BE2C (cell line): ENCODE measurements around the gene WDFY3.

Experiments used
- DNase-seq: peaks from one replicate; pipeline ENCODE4 v3.0.0-alpha.2; 2020
- H3K27me3 ChIP-seq: fragments of 250-450 bp; sonication (Bioruptor Pico); 2 replicates; pipeline ENCODE4 v1.5.1; 2020; ENCODE audit warnings: mild to moderate bottlenecking
- H3K36me3 ChIP-seq: fragments of 250-450 bp; sonication (Bioruptor Pico); 2 replicates; pipeline ENCODE4 v1.5.1; 2020; ENCODE audit warnings: mild to moderate bottlenecking
- H3K4me1 ChIP-seq: fragments of 250-450 bp; sonication (Bioruptor Pico); 2 replicates; pipeline ENCODE4 v1.5.1; 2020
- H3K4me3 ChIP-seq: 2 replicates; pipeline ENCODE4 v1.5.1; 2011; ENCODE audit warnings: low read depth, low read length
- H3K9me3 ChIP-seq: fragments of 250-450 bp; sonication (Bioruptor Pico); 2 replicates; pipeline ENCODE4 v1.5.1; 2020
- TF ChIP-seq, protein P1 (sequence below): IDR thresholded peaks from 2 replicates; pipeline ENCODE4 v1.5.1; 2012; ENCODE audit warnings: mild to moderate bottlenecking, low read depth, low read length

Gene WDFY3

DNA sequence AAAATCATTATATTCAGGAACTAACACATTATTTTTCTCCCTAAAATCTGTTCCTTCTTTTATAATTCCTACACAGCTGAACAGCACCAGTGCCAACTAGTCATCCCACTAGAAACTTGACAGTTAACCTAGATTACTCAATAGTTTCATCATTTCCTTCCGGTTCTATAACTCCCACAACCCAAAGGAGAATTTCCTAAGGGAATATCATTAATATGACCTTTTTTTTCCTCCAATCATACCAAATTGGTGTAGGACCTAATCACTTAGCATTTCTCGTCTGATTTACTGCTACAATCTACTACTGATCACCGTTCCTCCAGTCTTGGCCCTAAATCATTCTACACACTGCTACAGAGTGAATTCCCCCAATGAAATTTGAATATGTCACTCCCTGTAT lies 45.9 kb downstream of the WDFY3 start:
- TF ChIP-seq, protein P1, sequence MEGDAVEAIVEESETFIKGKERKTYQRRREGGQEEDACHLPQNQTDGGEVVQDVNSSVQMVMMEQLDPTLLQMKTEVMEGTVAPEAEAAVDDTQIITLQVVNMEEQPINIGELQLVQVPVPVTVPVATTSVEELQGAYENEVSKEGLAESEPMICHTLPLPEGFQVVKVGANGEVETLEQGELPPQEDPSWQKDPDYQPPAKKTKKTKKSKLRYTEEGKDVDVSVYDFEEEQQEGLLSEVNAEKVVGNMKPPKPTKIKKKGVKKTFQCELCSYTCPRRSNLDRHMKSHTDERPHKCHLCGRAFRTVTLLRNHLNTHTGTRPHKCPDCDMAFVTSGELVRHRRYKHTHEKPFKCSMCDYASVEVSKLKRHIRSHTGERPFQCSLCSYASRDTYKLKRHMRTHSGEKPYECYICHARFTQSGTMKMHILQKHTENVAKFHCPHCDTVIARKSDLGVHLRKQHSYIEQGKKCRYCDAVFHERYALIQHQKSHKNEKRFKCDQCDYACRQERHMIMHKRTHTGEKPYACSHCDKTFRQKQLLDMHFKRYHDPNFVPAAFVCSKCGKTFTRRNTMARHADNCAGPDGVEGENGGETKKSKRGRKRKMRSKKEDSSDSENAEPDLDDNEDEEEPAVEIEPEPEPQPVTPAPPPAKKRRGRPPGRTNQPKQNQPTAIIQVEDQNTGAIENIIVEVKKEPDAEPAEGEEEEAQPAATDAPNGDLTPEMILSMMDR = no peak
- DNase-seq = no peak
- no peaks in the 10 kb centered on the region for H3K9me3 ChIP-seq
- H3K27me3 ChIP-seq = no peaks in the 10 kb centered on the region
- no peak overlapping the region for H3K4me3 ChIP-seq
- no peaks in the 10 kb centered on the region for H3K36me3 ChIP-seq
- H3K4me1 ChIP-seq = peaks cover 14% of the 10 kb centered on the region; the same call in 1 of the 2 replicates

DNA sequence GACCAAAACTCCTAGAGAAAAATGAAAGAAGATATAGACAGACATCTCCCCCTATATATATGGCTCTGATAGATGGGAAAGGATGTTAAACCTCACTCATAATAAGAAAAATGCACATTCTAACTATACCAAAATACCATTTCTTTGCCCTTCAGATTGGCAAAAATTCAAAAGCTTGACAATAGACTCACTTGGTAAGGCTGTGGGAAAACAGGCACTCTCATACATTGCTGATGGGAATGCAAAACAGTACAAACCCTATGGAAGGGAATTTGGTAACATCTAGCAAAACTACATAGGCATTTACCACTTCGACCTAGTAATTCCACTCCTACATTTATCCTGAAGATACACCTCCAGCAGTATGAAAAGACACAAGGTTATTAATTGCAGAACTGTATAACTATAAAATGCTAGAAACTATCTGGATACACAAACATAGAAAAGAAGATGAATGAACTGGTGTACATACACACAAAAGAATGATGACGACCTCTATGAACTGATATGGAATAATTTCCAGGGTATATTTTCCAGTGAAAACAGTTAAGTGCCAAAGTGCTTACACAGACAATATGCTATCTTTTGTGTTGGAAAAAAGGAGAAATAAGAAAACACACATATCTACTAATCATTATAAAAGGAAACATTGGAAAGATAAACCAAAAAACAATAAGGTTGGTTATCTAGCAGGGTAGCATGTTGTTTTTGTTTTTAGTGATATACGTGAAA lies 48.5 kb downstream of the WDFY3 start:
- no peaks in the 10 kb centered on the region for H3K27me3 ChIP-seq
- peaks cover 14% of the 10 kb centered on the region; the same call in 1 of the 2 replicates for H3K4me1 ChIP-seq
- no peaks in the 10 kb centered on the region for H3K9me3 ChIP-seq
- DNase-seq = no peak
- H3K36me3 ChIP-seq = no peaks in the 10 kb centered on the region
- H3K4me3 ChIP-seq = no peak overlapping the region
- TF ChIP-seq, protein P1 = no peak

DNA sequence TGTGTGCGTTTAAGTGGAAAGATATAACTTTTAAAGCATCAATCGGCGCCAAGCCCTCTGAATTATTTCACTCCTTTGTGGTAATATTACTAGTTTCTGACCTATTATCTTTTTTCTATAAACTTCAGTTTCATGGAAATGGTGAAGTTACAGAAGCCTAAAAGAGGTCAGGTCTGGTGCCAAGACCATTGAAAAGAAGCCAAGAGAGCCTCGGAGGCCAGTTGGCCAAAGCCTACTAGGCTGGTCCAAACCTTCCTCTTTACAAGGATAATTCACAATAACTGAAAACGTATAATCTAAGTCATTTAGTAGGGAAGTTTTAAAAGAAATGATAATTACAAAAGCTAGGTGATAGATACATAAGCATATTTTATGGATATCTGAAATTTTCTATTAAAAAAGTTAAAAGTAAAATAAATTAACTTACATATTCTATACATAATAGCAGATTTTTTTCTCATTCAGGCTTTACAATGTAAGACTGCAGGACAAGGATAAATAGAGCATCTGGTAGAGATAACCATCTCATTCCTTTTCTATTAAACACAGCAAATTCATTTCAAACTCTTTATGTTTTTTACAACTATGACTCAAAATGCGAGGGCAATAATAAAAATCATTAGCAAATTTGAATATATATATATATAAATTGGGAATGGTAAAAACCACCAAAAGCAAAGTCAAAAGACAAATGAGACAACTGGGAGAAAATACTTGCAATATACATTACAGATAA lies 49.2 kb downstream of the WDFY3 start:
- DNase-seq = no peak
- H3K4me1 ChIP-seq = peaks cover 14% of the 10 kb centered on the region; the same call in 1 of the 2 replicates
- H3K36me3 ChIP-seq = no peaks in the 10 kb centered on the region
- TF ChIP-seq, protein P1 = no peak
- H3K9me3 ChIP-seq = no peaks in the 10 kb centered on the region
- no peak overlapping the region for H3K4me3 ChIP-seq
- no peaks in the 10 kb centered on the region for H3K27me3 ChIP-seq

DNA sequence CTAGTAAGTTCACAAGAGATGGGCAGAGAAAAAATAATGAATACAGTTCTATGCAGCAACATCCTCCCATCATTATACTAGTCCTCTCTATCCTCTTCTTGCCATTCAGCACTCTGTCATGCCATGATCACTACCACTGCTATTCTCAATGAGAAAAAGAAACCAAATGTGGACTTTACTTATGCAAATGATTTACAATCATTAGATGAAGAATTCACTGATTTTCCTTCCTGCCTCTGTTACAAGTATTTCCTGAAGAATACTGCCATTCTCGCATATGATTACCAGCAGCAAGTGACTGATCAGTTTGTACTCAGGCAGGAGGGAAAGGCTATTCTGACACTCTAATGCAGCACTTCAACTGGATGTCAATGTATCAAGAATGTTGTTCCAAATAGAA lies 50.3 kb downstream of the WDFY3 start:
- DNase-seq = no peak
- no peaks in the 10 kb centered on the region for H3K36me3 ChIP-seq
- TF ChIP-seq, protein P1 = no peak
- H3K4me1 ChIP-seq = peaks cover 14% of the 10 kb centered on the region; the same call in 1 of the 2 replicates
- no peaks in the 10 kb centered on the region for H3K27me3 ChIP-seq
- H3K4me3 ChIP-seq = no peak overlapping the region
- no peaks in the 10 kb centered on the region for H3K9me3 ChIP-seq

DNA sequence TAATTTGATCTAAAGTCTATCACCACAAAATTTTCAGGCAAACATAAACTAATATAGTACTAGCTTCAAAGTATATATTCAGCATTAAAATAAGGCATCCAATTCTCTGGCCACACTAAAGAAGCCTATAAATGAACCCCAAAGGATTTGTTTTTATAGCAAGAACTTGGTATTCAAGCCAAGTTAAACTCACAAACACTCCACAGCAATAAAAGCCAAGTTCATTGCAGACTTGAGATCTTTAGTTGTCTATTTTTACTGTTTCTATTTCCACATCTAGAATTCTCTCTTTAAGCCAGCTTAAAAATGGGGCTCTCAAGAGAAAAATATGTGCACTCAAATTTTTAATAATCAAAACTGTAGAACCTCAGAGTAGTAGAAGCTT lies 51.1 kb downstream of the WDFY3 start:
- H3K36me3 ChIP-seq = no peaks in the 10 kb centered on the region
- no peaks in the 10 kb centered on the region for H3K9me3 ChIP-seq
- no peak overlapping the region for H3K4me3 ChIP-seq
- TF ChIP-seq, protein P1 = no peak
- DNase-seq = no peak
- no peaks in the 10 kb centered on the region for H3K27me3 ChIP-seq
- peaks cover 14% of the 10 kb centered on the region; the same call in 1 of the 2 replicates for H3K4me1 ChIP-seq
